Stomach (tissue), 9 donors: ENCODE results near the gene PECR. TPM values are rescaled to one million over a fixed set of nuclear protein-coding genes. Genes with fewer than 3 reads are reported as not detected.
A peak's percentile ranks its signal among the peaks of the same experiment; 100 is the strongest.

Experiments
- DNase-seq, 2 donors: peaks; one replicate each; pipeline versions ENCODE4 v3.0.0 to v3.0.0-alpha.2; 2013 to 2019
- H3K27ac ChIP-seq, 5 donors: fragments of 200-600 bp in 4 of 5; sonication (generic) in 4 of 5; one replicate each; pipeline ENCODE4 v1.5.1; 2013 to 2019; ENCODE audit warnings: mild to moderate bottlenecking in 1 of 5, moderate library complexity in 1 of 5
- H3K27me3 ChIP-seq, 3 donors: fragments of 200-600 bp; sonication (generic); one replicate each; pipeline ENCODE4 v1.5.1; 2017 to 2019; ENCODE audit warnings: mixed run types in 1 of 3
- H3K36me3 ChIP-seq, 4 donors: fragments of 200-600 bp; sonication (generic); 1 replicate in 3 of 4; 2 replicates in 1 of 4; pipeline ENCODE4 v1.5.1; 2016 to 2019
- H3K4me1 ChIP-seq, 4 donors: fragments of 200-600 bp; sonication (generic); one replicate each; pipeline ENCODE4 v1.5.1; 2016 to 2019
- H3K4me3 ChIP-seq, 4 donors: fragments of 200-600 bp; sonication (generic) in 3 of 4; one replicate each; pipeline ENCODE4 v1.5.1; 2016 to 2019; ENCODE audit warnings: mild to moderate bottlenecking in 1 of 4
- H3K9me3 ChIP-seq, 4 donors: fragments of 200-600 bp; sonication (generic); one replicate each; pipeline ENCODE4 v1.5.1; 2016 to 2019
- CTCF ChIP-seq, 7 experiments: fragments of 450-650 bp in 4 of 7; fragments of 200-600 bp in 3 of 7; sonication (generic) in 3 of 7; IDR thresholded peaks; one replicate each; pipeline ENCODE4 v1.5.1; 2016 to 2019; ENCODE audit warnings: antibody characterized with exemption in 7 of 7, control low read depth in 2 of 7, mild to moderate bottlenecking in 1 of 7
- EP300 ChIP-seq: sonication (generic); formaldehyde crosslinking; IDR thresholded peaks from one replicate; pipeline ENCODE4 v1.6.1; 2017; ENCODE audit warnings: antibody characterized with exemption
- POLR2A ChIP-seq, 4 donors: fragments of 450-650 bp; IDR thresholded peaks; one replicate each; pipeline ENCODE4 v1.6.1; 2016; ENCODE audit warnings: antibody characterized with exemption in 4 of 4, control low read depth in 2 of 4, mild to moderate bottlenecking in 1 of 4, moderate library complexity in 1 of 4
- POLR2AphosphoS5 ChIP-seq, 3 donors: sonication (generic); formaldehyde crosslinking; IDR thresholded peaks; one replicate each; pipeline ENCODE4 v1.6.1; 2016; ENCODE audit warnings: antibody characterized with exemption in 3 of 3
- WGBS, 5 donors: extraction: QIAGEN DNeasy Blood & Tissue Kit in 3 of 5; methylation state at CpG; one replicate each; pipeline versions ENCODE4 v1.1.5 to v1.1.7; 2013 to 2018; 5-methylcytosine and 5-hydroxymethylcytosine counted together
- intact Hi-C: fragments of 100-400 bp; cut with DNase I; formaldehyde crosslinking; loops from one replicate; pipeline ENCODE4 v1.15.1; 2023; ENCODE audit warnings: low total_unique reads
- polyA plus RNA-seq, 3 donors: library from polyadenylated mRNA; stranded (reverse); fragments of 200-250 nt; gene quantifications; one replicate each; pipeline ENCODE4 v1.2.3, GENCODE V29; 2013
- total RNA-seq, 5 donors: library from RNA; depleted of rRNA; stranded (reverse); fragments of >200 nt; gene quantifications; one replicate each; pipeline versions ENCODE4 v1.1.0 to v1.2.3, GENCODE V29; 2014 to 2016
- donor health status: healthy with polysubstance abuse.
- donor health status: Bipolar disorder and iron deficiency.
- donor health status: healthy.

Gene PECR
- total and polyA plus RNA-seq, 8 donors = 4.1 to 71.8 (median 6.2) TPM; not detected in 1

- intact Hi-C loops = no loop called here
These were observed 73.2 kb downstream of the PECR start for GRCh38 chr2:216008387-216008786.

GRCh38 chr2:216006164-216006663, 75.4 kb downstream of the PECR start:
- intact Hi-C loops = no loop called here

More at GRCh38 chr2:216008387-216008786, 73.2 kb downstream of the PECR start:
- Histone ChIP-seq H3K27me3 (no peaks in the 10 kb centered on the region), H3K9me3 (no peaks in the 10 kb centered on the region), H3K4me1 (peaks cover 0 to 20% (median 8%) of the 10 kb centered on the region in 4 donors), H3K36me3 (no peaks in the 10 kb centered on the region), H3K4me3 (no peak overlapping the region), H3K27ac (no peak overlapping the region)
- no peak for DNase-seq
- no peak for TF ChIP-seq POLR2A (IDR thresholded peaks at IDR 0.05)
- no peak for TF ChIP-seq CTCF (IDR thresholded peaks at IDR 0.05)
- no peak for TF ChIP-seq EP300
- no peak for TF ChIP-seq POLR2AphosphoS5 (IDR thresholded peaks at IDR 0.05)
- 84 to 91% (median 86%) methylated on average over 3 of the region's 3 CpGs for WGBS, 5 donors

GRCh38 chr2:216004697-216005283, 76.8 kb downstream of the PECR start:
- H3K4me1 ChIP-seq = peaks cover 0 to 8% (median 2%) of the 10 kb centered on the region in 4 donors
- H3K9me3 ChIP-seq = no peaks in the 10 kb centered on the region
- H3K27me3 ChIP-seq = no peaks in the 10 kb centered on the region
- H3K27ac ChIP-seq = no peak overlapping the region
- intact Hi-C loops = no loop called here
- no peak for TF ChIP-seq POLR2A (IDR thresholded peaks at IDR 0.05)
- no peak for TF ChIP-seq CTCF (IDR thresholded peaks at IDR 0.05)
- TF ChIP-seq POLR2AphosphoS5 (IDR thresholded peaks at IDR 0.05) = no peak
- no peak for TF ChIP-seq EP300
- H3K4me3 ChIP-seq = no peak overlapping the region
- H3K36me3 ChIP-seq = peaks cover 0 to 7% (median 3%) of the 10 kb centered on the region in 4 donors
- no peak for DNase-seq
- WGBS, 5 donors = 82 to 90% (median 85%) methylated on average over 3 of the region's 3 CpGs

More at GRCh38 chr2:216006164-216006663, 75.4 kb downstream of the PECR start:
- peaks cover 0 to 8% (median 2%) of the 10 kb centered on the region in 4 donors for H3K4me1 ChIP-seq
- no peaks in the 10 kb centered on the region for H3K27me3 ChIP-seq
- H3K4me3 ChIP-seq = no peak overlapping the region
- H3K27ac ChIP-seq = no peak overlapping the region
- TF ChIP-seq POLR2AphosphoS5 (IDR thresholded peaks at IDR 0.05) (no peak), EP300 (no peak), CTCF (IDR thresholded peaks at IDR 0.05) (no peak), POLR2A (IDR thresholded peaks at IDR 0.05) (no peak)
- no peaks in the 10 kb centered on the region for H3K36me3 ChIP-seq
- peak in 1 of 2 donors; percentile 35 for DNase-seq
- no peaks in the 10 kb centered on the region for H3K9me3 ChIP-seq
- 56 to 77% (median 70%) methylated on average over 10 of the region's 10 CpGs for WGBS, 5 donors

- no peaks in the 10 kb centered on the region for H3K9me3 ChIP-seq
- intact Hi-C loops = no loop called here
- H3K4me3 ChIP-seq = no peak overlapping the region
- H3K4me1 ChIP-seq = peaks cover 0 to 8% (median 2%) of the 10 kb centered on the region in 4 donors
- H3K36me3 ChIP-seq = peaks cover 0 to 7% (median 3%) of the 10 kb centered on the region in 4 donors
- no peak for TF ChIP-seq EP300
- no peak for TF ChIP-seq POLR2AphosphoS5 (IDR thresholded peaks at IDR 0.05)
- TF ChIP-seq POLR2A (IDR thresholded peaks at IDR 0.05) = no peak
- TF ChIP-seq CTCF (IDR thresholded peaks at IDR 0.05) = no peak
- 69 to 82% (median 77%) methylated on average over 6 of the region's 6 CpGs for WGBS, 5 donors
- no peak for DNase-seq
- H3K27ac ChIP-seq = peak overlapping the region in 1 of 5 donors; percentile 16
- no peaks in the 10 kb centered on the region for H3K27me3 ChIP-seq
These were observed 77.5 kb downstream of the PECR start for GRCh38 chr2:216003876-216004696.
